HepG2 (cell line): ENCODE results near the gene TBC1D10A.

ENCODE experiments used
- GTF2F1 ChIP-seq: fragments of 150-350 bp; IDR thresholded peaks from 2 replicates; pipeline ENCODE4 v1.6.1; 2014; ENCODE audit warnings: low read length
- TF ChIP-seq, protein P1 (sequence below): sonication (generic); formaldehyde crosslinking; IDR thresholded peaks from 2 replicates; pipeline ENCODE4 v1.5.0; 2020; ENCODE audit warnings: missing genetic modification reagents

- TF ChIP-seq GTF2F1 = no peak
- TF ChIP-seq, protein P1, sequence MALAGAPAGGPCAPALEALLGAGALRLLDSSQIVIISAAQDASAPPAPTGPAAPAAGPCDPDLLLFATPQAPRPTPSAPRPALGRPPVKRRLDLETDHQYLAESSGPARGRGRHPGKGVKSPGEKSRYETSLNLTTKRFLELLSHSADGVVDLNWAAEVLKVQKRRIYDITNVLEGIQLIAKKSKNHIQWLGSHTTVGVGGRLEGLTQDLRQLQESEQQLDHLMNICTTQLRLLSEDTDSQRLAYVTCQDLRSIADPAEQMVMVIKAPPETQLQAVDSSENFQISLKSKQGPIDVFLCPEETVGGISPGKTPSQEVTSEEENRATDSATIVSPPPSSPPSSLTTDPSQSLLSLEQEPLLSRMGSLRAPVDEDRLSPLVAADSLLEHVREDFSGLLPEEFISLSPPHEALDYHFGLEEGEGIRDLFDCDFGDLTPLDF = no peak
These were observed 22.1 kb downstream of the TBC1D10A start for GRCh38 chr22:30304495-30305244.
